ENCODE data around the gene TRA2A. TPM values are rescaled to one million over a fixed set of nuclear protein-coding genes. Genes with fewer than 3 reads are reported as not detected.

TRA2A gene
- total and polyA plus RNA-seq, 10 of the 15 experiments (the other 5 are each of a cell fraction or from before 2014, with no cell fraction given): 25.0 to 224 (median 91.3) TPM

- Histone ChIP-seq H2AFZ (ENCODE audit: control insufficient read depth, low read depth, low read length) (no peak overlapping the region), H3K27me3 (replicated peaks in 1 of 2; ENCODE audit: control insufficient read depth in 2 of 2, insufficient read depth in 2 of 2, low read length in 1 of 2) (no peaks in the 10 kb centered on the region), H3K27ac (ENCODE audit: control insufficient read depth, insufficient read depth) (no peak overlapping the region), H3K4me1 (ENCODE audit: control insufficient read depth, insufficient read depth, low read length) (peaks cover 3% of the 10 kb centered on the region), H3K36me3 (ENCODE audit: control insufficient read depth in 2 of 2, insufficient read depth in 2 of 2, low read length in 1 of 2) (peaks cover 0 to 11% of the 10 kb centered on the region in 2 experiments; a peak in 2 of 4 replicates), H3K4me2 (ENCODE audit: control insufficient read depth, insufficient read depth) (no peak overlapping the region), H4K20me1 (ENCODE audit: control insufficient read depth, insufficient read depth) (no peaks in the 10 kb centered on the region), H3K9ac (ENCODE audit: control insufficient read depth, insufficient read depth, low read length) (no peak overlapping the region), H3K9me3 (replicated peaks; ENCODE audit: control insufficient read depth, insufficient read depth, low read length) (no peaks in the 10 kb centered on the region; the same call in 2 of the 3 replicates), H3K4me3 (no peak overlapping the region), H3K79me2 (ENCODE audit: control insufficient read depth, insufficient read depth, low read length) (peaks cover 97% of the 10 kb centered on the region)
- DNase-seq (ENCODE audit: low read depth, low spot score) (no peak), ATAC-seq (no peak), FAIRE-seq (no peak)
- intact Hi-C loops (cut with micrococcal nuclease; ENCODE audit: unreplicated experiment): no loop called here
- in situ Hi-C loops (cut with MboI): no loop called here
- ChIA-PET SMC1A (ENCODE audit: uncharacterized antibody, unreplicated experiment) (interaction anchor here (0.8 to 1.9 kb wide), 7 partner anchors 9 to 100 kb away, joined by 3 to 9 read pairs (median 3); no protein-coding TSS in a partner anchor), POLR2A (interaction anchor here (1.8 kb wide), 1 partner anchor 15 kb away, joined by 6 read pairs; no protein-coding TSS in a partner anchor), CTCF (interaction anchor here (0.6 to 2.3 kb wide), 5 partner anchors 8 to 181 kb away, joined by 3 to 10 read pairs (median 4); no protein-coding TSS in a partner anchor), RAD21 (ENCODE audit: unreplicated experiment) (interaction anchor here (1.1 to 1.5 kb wide), 2 partner anchors 25 to 100 kb away, joined by 3 to 6 read pairs; no protein-coding TSS in a partner anchor)
- BruUV-seq (replicated peaks): TSS peak; percentile 1
- 27% methylated on average over 3 of the region's 3 CpGs for WGBS (ENCODE audit: insufficient coverage, insufficient replicate concordance, low lambda C conversion rate, missing lambda C conversion rate)
- TF ChIP-seq EED (IDR thresholded peaks at IDR 0.05; ENCODE audit: low read depth): no peak
- TF ChIP-seq ESRRA (IDR thresholded peaks at IDR 0.05; ENCODE audit: low read length): no peak
- no peak for TF ChIP-seq NKRF (conservative IDR thresholded peaks at IDR 0.05)
- no peak for TF ChIP-seq LARP7 (IDR thresholded peaks at IDR 0.05)
- TF ChIP-seq ZNF592 (IDR thresholded peaks at IDR 0.05): no peak
- TF ChIP-seq DPF2 (IDR thresholded peaks at IDR 0.05): no peak
- no peak for TF ChIP-seq MEF2A (IDR thresholded peaks at IDR 0.05; ENCODE audit: insufficient read depth, low read depth, low read length)
- no peak for TF ChIP-seq CEBPZ (IDR thresholded peaks at IDR 0.05; ENCODE audit: low read depth, low read length)
- no peak for TF ChIP-seq JUND (IDR thresholded peaks at IDR 0.05; ENCODE audit: low read depth, low read length)
- TF ChIP-seq ZBED1 (IDR thresholded peaks at IDR 0.05; ENCODE audit: borderline replicate concordance): no peak
- TF ChIP-seq E4F1 (IDR thresholded peaks at IDR 0.05; ENCODE audit: borderline replicate concordance, partially characterized antibody): no peak
- TF ChIP-seq SMAD5 (IDR thresholded peaks at IDR 0.05; ENCODE audit: low read depth): no peak
Observed at GRCh38 chr7:23458044-23458443, 73.7 kb downstream of the TRA2A start.

Measured in GM12878 (cell line).